HepG2 (cell line): ENCODE results near the gene GJC2. TPM values are rescaled to one million over a fixed set of nuclear protein-coding genes. Genes with fewer than 3 reads are reported as not detected.

Experiments used
- ATAC-seq: fragments of 200-7000 bp; cut with Tn5 transposase; 3 replicates; pipeline ENCODE4 v1.9.1; 2020; ENCODE audit warnings: mild to moderate bottlenecking, moderate library complexity
- BruUV-seq: library from RNA; stranded (reverse); fragments of 400-500 nt; replicated peaks from 2 replicates; lab custom pipeline; 2021; lab: Mats Ljungman, UMichigan
- CTCF ChIA-PET: fragments of 300-600 bp; formaldehyde crosslinking; extraction: SDS; loops from one replicate; lab custom pipeline; 2021; ENCODE audit warnings: low total read pairs, inconsistent platforms, low intra/inter-chr PET ratio; lab: Yijun Ruan, JAX
- POLR2A ChIA-PET: fragments of 350-600 bp; sonication (Branson Sonifier 250); formaldehyde crosslinking; loops from one replicate; lab custom pipeline; 2020; ENCODE audit warnings: antibody characterized with exemption, inconsistent platforms; lab: Yijun Ruan, JAX
- DNase-seq: peaks from one replicate; pipeline ENCODE4 v3.0.0-alpha.2; 2015; ENCODE audit warnings: low spot score
- FAIRE-seq: peaks from 3 replicates; lab custom pipeline; 2011; peaks lifted over from hg19 to GRCh38; lab: Jason Lieb, UNC
- H2AFZ ChIP-seq: one replicate; pipeline ENCODE4 v1.6.1; 2011; ENCODE audit warnings: low read length, inconsistent platforms
- H3K27ac ChIP-seq: fragments of 300-600 bp; 3 replicates; pipeline ENCODE4 v1.8.0; 2011; ENCODE audit warnings: mixed run types, mild to moderate bottlenecking, mixed read lengths, low read length, inconsistent platforms; ENCODE audit not compliant: insufficient read depth; ENCODE audit errors: extremely low read length
- H3K27me3 ChIP-seq, 2 experiments: fragments of 200-600 bp in 1 of 2; 2 replicates in 1 of 2; 3 replicates in 1 of 2; pipeline versions ENCODE4 v1.6.0 to v1.8.0; 2011; ENCODE audit warnings: low read length in 2 of 2, mild to moderate bottlenecking in 2 of 2, moderate library complexity in 2 of 2, inconsistent platforms in 1 of 2; ENCODE audit not compliant: insufficient read depth in 2 of 2, control insufficient read depth in 1 of 2
- H3K36me3 ChIP-seq, 2 experiments: fragments of 200-600 bp in 1 of 2; replicated peaks in 1 of 2; 2 replicates in 1 of 2; 3 replicates in 1 of 2; pipeline versions ENCODE4 v1.5.1 to v1.8.0; 2011; ENCODE audit warnings: low read length in 2 of 2, inconsistent platforms in 1 of 2; ENCODE audit not compliant: insufficient read depth in 2 of 2, control insufficient read depth in 1 of 2
- H3K4me1 ChIP-seq: 2 replicates; pipeline ENCODE4 v1.5.1; 2012; ENCODE audit warnings: low read length, inconsistent platforms; ENCODE audit not compliant: insufficient read depth
- H3K4me2 ChIP-seq: 2 replicates; pipeline ENCODE4 v1.6.0; 2011; ENCODE audit warnings: low read depth, low read length, inconsistent platforms
- H3K4me3 ChIP-seq, 3 experiments: fragments of 200-600 bp in 1 of 3; sonication (generic), shearing (Covaris generic) in 1 of 3; replicated peaks in 1 of 3; 2 replicates each; pipeline ENCODE4 v1.5.1; 2011 to 2016; ENCODE audit warnings: low read length in 3 of 3, inconsistent platforms in 2 of 3, low read depth in 2 of 3, mild to moderate bottlenecking in 2 of 3, control low read depth in 1 of 3, mixed read lengths in 1 of 3; ENCODE audit not compliant: insufficient read depth in 1 of 3
- H3K79me2 ChIP-seq: one replicate; pipeline ENCODE4 v1.6.1; 2011; ENCODE audit warnings: low read length, inconsistent platforms; ENCODE audit not compliant: insufficient read depth
- H3K9ac ChIP-seq: 2 replicates; pipeline ENCODE4 v1.6.0; 2011; ENCODE audit warnings: mild to moderate bottlenecking, low read depth, low read length, inconsistent platforms; ENCODE audit not compliant: insufficient read depth
- H3K9me3 ChIP-seq: 2 replicates; pipeline ENCODE4 v1.5.1; 2012; ENCODE audit warnings: mild to moderate bottlenecking, low read length
- H4K20me1 ChIP-seq: 2 replicates; pipeline ENCODE4 v1.6.0; 2011; ENCODE audit warnings: inconsistent platforms, mild to moderate bottlenecking, low read length, moderate library complexity; ENCODE audit not compliant: insufficient read depth
- AGO2 ChIP-seq: fragments of 200-400 bp; formaldehyde crosslinking; optimal IDR thresholded peaks from 2 replicates; pipeline ENCODE3; 2017; ENCODE audit warnings: mild to moderate bottlenecking, low read depth, low read length, moderate library complexity
- CENPX ChIP-seq: sonication (generic); formaldehyde crosslinking; IDR thresholded peaks from 2 replicates; pipeline ENCODE4 v1.9.0; 2021; ENCODE audit warnings: mild to moderate bottlenecking, missing genetic modification reagents, moderate library complexity
- CTCF ChIP-seq: sonication (generic); formaldehyde crosslinking; IDR thresholded peaks from 2 replicates; pipeline ENCODE4 v1.5.0; 2020; ENCODE audit warnings: mild to moderate bottlenecking, missing genetic modification reagents, moderate library complexity
- MYPOP ChIP-seq: sonication (generic); formaldehyde crosslinking; IDR thresholded peaks from 2 replicates; pipeline ENCODE4 v1.8.1; 2023; ENCODE audit warnings: mild to moderate bottlenecking, moderate library complexity, missing genetic modification reagents
- PATZ1 ChIP-seq: sonication (generic); formaldehyde crosslinking; IDR thresholded peaks from 2 replicates; pipeline ENCODE4 v1.4.0; 2020; ENCODE audit warnings: missing genetic modification reagents
- PRDM15 ChIP-seq: sonication (generic); formaldehyde crosslinking; IDR thresholded peaks from 2 replicates; pipeline ENCODE4 v1.4.0; 2020; ENCODE audit warnings: missing genetic modification reagents
- PTBP1 ChIP-seq: fragments of 200-400 bp; formaldehyde crosslinking; IDR thresholded peaks from 2 replicates; pipeline ENCODE4 v1.6.1; 2018; ENCODE audit warnings: low read length, low read depth; ENCODE audit not compliant: poor library complexity, severe bottlenecking
- WIZ ChIP-seq: sonication (generic); formaldehyde crosslinking; IDR thresholded peaks from 2 replicates; pipeline ENCODE4 v1.5.1; 2020; ENCODE audit warnings: mild to moderate bottlenecking, missing genetic modification reagents
- WGBS: methylation state at CpG from one replicate; pipeline ENCODE4 v1.1.6; 2017; ENCODE audit warnings: low lambda C conversion rate; 5-methylcytosine and 5-hydroxymethylcytosine counted together
- in situ Hi-C: cut with HindIII; loops from 2 replicates; pipeline ENCODE4 v1.10.0; 2017; ENCODE audit warnings: low pct_unique_long_range_greater_than_20kb; ENCODE audit not compliant: extremely low pct_ligation_motif_present
- intact Hi-C: fragments of 100-400 bp; cut with micrococcal nuclease; formaldehyde crosslinking; loops from one replicate; pipeline ENCODE4 v1.10.0; 2022; ENCODE audit not compliant: unreplicated experiment
- polyA plus RNA-seq, 8 experiments: library from polyadenylated mRNA; depleted of rRNA in 3 of 8; stranded (reverse) in 7 of 8; unstranded in 1 of 8; fragments of >200 nt; fragmentation: Illumina TruSeq in 4 of 8; extraction: Trizol in 4 of 8; gene quantifications; 2 replicates each; pipeline versions ENCODE4 v1.2.1 to v1.2.3, GENCODE V29; 2011 to 2016; ENCODE audit warnings: low read depth in 4 of 8, missing spikeins in 1 of 8, mixed read lengths in 1 of 8; ENCODE audit not compliant: insufficient read depth in 1 of 8
- total RNA-seq, 5 experiments: library from RNA; depleted of rRNA; stranded (reverse); fragments of >200 nt; fragmentation: Illumina TruSeq; extraction: Trizol; gene quantifications; 2 replicates each; pipeline ENCODE4 v1.2.3, GENCODE V29; 2016; ENCODE audit warnings: low read depth in 1 of 5

GJC2 gene
- total and polyA plus RNA-seq, 2 of the 13 experiments (the other 11 are each of a cell fraction or from before 2014, with no cell fraction given) = 1.6 to 3.8 TPM

GRCh38 chr1:228101994-228102790 is 47.5 kb upstream of the GJC2 start (continued):
- TF ChIP-seq CTCF (CRISPR knock-in tag) = peak; percentile 75
- no peak for TF ChIP-seq CENPX (CRISPR knock-in tag)
- no peak for TF ChIP-seq PTBP1
- peak; percentile 72 for TF ChIP-seq AGO2

GRCh38 chr1:228102791-228103620 is 46.7 kb upstream of the GJC2 start, which contains the start of gene C1orf35:
Gene C1orf35 (minus strand): TSS chr1:228103325. CDS start chr1:228103227, 98 bp downstream.
- ChIA-PET CTCF (no interaction called here), POLR2A (no interaction called here)
- ATAC-seq (peak; percentile 68), DNase-seq (peak; percentile 83), FAIRE-seq (peak; percentile 72)
- Histone ChIP-seq H3K27me3 (no peaks in the 10 kb centered on the region; a peak in 1 of 5 replicates), H3K9ac (peak within 1 kb of the TSS; percentile 79), H3K4me1 (peaks cover 35% of the 10 kb centered on the region), H3K36me3 (peaks cover 11 to 28% of the 10 kb centered on the region in 2 experiments; a peak in 4 of 5 replicates), H3K79me2 (peaks cover 25% of the 10 kb centered on the region), H3K4me2 (peak within 1 kb of the TSS; percentile 69), H3K9me3 (no peaks in the 10 kb centered on the region), H2AFZ (no peak within 1 kb of the TSS), H3K4me3 (peak within 1 kb of the TSS; percentile 82 to 93 (median 92)), H3K27ac (peak within 1 kb of the TSS; percentile 80), H4K20me1 (peaks cover 27% of the 10 kb centered on the region)
- in situ Hi-C loops = no loop called here
- intact Hi-C loops = no loop called here
- 2% methylated on average over 22 of the region's 104 CpGs for WGBS
- no TSS peak for BruUV-seq
- TF ChIP-seq PATZ1 (CRISPR knock-in tag) (peak; percentile 42; the same call in 1 of the 2 replicates), MYPOP (peak; percentile 95), PRDM15 (peak; percentile 68), WIZ (peak; percentile 88; the same call in 1 of the 2 replicates)
